HG02798 (cell line): ENCODE measurements around the gene MSTN.

Experiments
- ATAC-seq: cut with Tn5 transposase; IDR thresholded peaks from one replicate; pipeline ENCODE4 v1.9.1; 2021; ENCODE audit warnings: mild to moderate bottlenecking; ENCODE audit not compliant: unreplicated experiment, poor library complexity

Gene MSTN

GRCh38 chr2:190062601-190063000 lies at the start of gene MSTN:
Gene MSTN, minus strand, starts transcription at chr2:190062729. Its CDS starts 133 bp downstream, at chr2:190062596.
- ATAC-seq: no peak

- ATAC-seq: no peak
Observed at GRCh38 chr2:190111166-190111565, 48.6 kb upstream of the MSTN start.

GRCh38 chr2:190110699-190111098 lies 48.2 kb upstream of the MSTN start:
- ATAC-seq: no peak

GRCh38 chr2:190110131-190110530 lies 47.6 kb upstream of the MSTN start:
- ATAC-seq: no peak

- no peak for ATAC-seq
Observed at GRCh38 chr2:190107409-190107808, 44.9 kb upstream of the MSTN start.

GRCh38 chr2:190106783-190107182 lies 44.3 kb upstream of the MSTN start:
- no peak for ATAC-seq

GRCh38 chr2:190105554-190105953 lies 43.0 kb upstream of the MSTN start:
- no peak for ATAC-seq

- ATAC-seq: no peak
Observed at GRCh38 chr2:190103144-190103543, 40.6 kb upstream of the MSTN start.

- no peak for ATAC-seq
Observed at GRCh38 chr2:190099890-190100697, 37.6 kb upstream of the MSTN start.

- no peak for ATAC-seq
Observed at GRCh38 chr2:190098851-190099250, 36.3 kb upstream of the MSTN start.

GRCh38 chr2:190097115-190097514 lies 34.6 kb upstream of the MSTN start:
- ATAC-seq: no peak

GRCh38 chr2:190094316-190094871 lies 31.9 kb upstream of the MSTN start:
- no peak for ATAC-seq

GRCh38 chr2:190093793-190094192 lies 31.3 kb upstream of the MSTN start:
- ATAC-seq: no peak

GRCh38 chr2:190090148-190090547 lies 27.6 kb upstream of the MSTN start:
- ATAC-seq: peak; percentile 48

GRCh38 chr2:190088917-190089316 lies 26.4 kb upstream of the MSTN start:
- peak; percentile 63 for ATAC-seq

GRCh38 chr2:190084704-190085103 lies 22.2 kb upstream of the MSTN start:
- ATAC-seq: no peak

GRCh38 chr2:190082118-190082517 lies 19.6 kb upstream of the MSTN start:
- no peak for ATAC-seq

GRCh38 chr2:190080527-190081049 lies 18.1 kb upstream of the MSTN start:
- no peak for ATAC-seq

GRCh38 chr2:190079160-190079559 lies 16.6 kb upstream of the MSTN start:
- ATAC-seq: no peak

GRCh38 chr2:190075623-190076022 lies 13.1 kb upstream of the MSTN start:
- ATAC-seq: no peak

- peak; percentile 66 for ATAC-seq
Observed at GRCh38 chr2:190069936-190070696, 7.6 kb upstream of the MSTN start.
